Fibroblast of the aortic adventitia (primary cell): ENCODE measurements around the gene KRTAP10-3. TPM values are rescaled to one million over a fixed set of nuclear protein-coding genes. Genes with fewer than 3 reads are reported as not detected.

Experiments used
- DNase-seq: peaks from one replicate; pipeline ENCODE4 v3.0.0-alpha.2; 2010; ENCODE audit warnings: low read depth
- H3K4me3 ChIP-seq: 2 replicates; pipeline ENCODE4 v1.5.1; 2011; ENCODE audit warnings: low read depth, mild to moderate bottlenecking, control low read depth, low read length, moderate library complexity
- CTCF ChIP-seq: IDR thresholded peaks from 2 replicates; pipeline ENCODE4 v1.5.1; 2011; ENCODE audit warnings: mild to moderate bottlenecking, low read length, control low read depth, inconsistent platforms; ENCODE audit not compliant: insufficient read depth
- total RNA-seq: library from RNA; depleted of rRNA; stranded (reverse); fragments of >200 nt; gene quantifications from 2 replicates; pipeline ENCODE4 v1.2.3, GENCODE V29; 2012; ENCODE audit warnings: low replicate concordance

KRTAP10-3 gene
- total RNA-seq, 1 donor = not detected

- TF ChIP-seq CTCF = no peak
- DNase-seq = no peak
- H3K4me3 ChIP-seq = no peak overlapping the region
These were observed 33.9 kb downstream of the KRTAP10-3 start for GRCh38 chr21:44524414-44525371.

- H3K4me3 ChIP-seq = no peak overlapping the region
- no peak for TF ChIP-seq CTCF
- DNase-seq = no peak
These were observed 34.8 kb downstream of the KRTAP10-3 start for GRCh38 chr21:44523567-44524413.

GRCh38 chr21:44522753-44523204 is 35.8 kb downstream of the KRTAP10-3 start:
- TF ChIP-seq CTCF = no peak
- H3K4me3 ChIP-seq = no peak overlapping the region
- DNase-seq = no peak

- no peak overlapping the region for H3K4me3 ChIP-seq
- no peak for DNase-seq
- TF ChIP-seq CTCF = no peak
These were observed 36.5 kb downstream of the KRTAP10-3 start for GRCh38 chr21:44521928-44522752.

GRCh38 chr21:44521301-44521927 is 37.2 kb downstream of the KRTAP10-3 start:
- H3K4me3 ChIP-seq = no peak overlapping the region
- TF ChIP-seq CTCF = no peak
- no peak for DNase-seq
